ENCODE data around the gene WSCD2. TPM values are rescaled to one million over a fixed set of nuclear protein-coding genes. Genes with fewer than 3 reads are reported as not detected.
A peak's percentile ranks its signal among the peaks of the same experiment; 100 is the strongest.

Gene WSCD2
- total and polyA plus RNA-seq, 8 donors, result 0.25 to 6.7 (median 1.4) TPM; not detected in 3

DNA sequence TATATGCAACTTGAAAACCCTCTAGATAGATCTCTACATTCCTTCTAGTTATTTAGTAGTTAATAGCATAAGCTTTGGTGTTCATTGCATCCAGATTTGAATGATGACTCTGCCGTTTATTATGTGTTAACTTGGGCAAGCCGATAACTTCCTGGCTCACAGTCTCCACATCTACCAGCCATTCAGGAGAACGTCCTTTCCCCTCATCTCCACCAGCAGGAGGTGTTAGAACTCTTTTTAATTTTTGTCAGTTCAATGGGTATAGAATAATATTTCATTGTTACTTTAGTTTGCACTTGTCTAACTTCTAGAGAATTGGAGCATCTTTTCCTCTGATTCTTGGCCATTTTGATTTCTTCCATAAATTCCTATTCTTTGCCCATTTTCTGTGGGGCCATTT is 30.0 kb upstream of the WSCD2 start:
- Histone ChIP-seq H3K9me3 (no peaks in the 10 kb centered on the region), H3K36me3 (no peaks in the 10 kb centered on the region), H3K4me1 (no peaks in the 10 kb centered on the region), H3K27ac (no peak overlapping the region), H3K27me3 (peaks cover 0 to 37% (median 4%) of the 10 kb centered on the region in 3 donors), H3K4me3 (no peak overlapping the region)
- TF ChIP-seq, protein P1, sequence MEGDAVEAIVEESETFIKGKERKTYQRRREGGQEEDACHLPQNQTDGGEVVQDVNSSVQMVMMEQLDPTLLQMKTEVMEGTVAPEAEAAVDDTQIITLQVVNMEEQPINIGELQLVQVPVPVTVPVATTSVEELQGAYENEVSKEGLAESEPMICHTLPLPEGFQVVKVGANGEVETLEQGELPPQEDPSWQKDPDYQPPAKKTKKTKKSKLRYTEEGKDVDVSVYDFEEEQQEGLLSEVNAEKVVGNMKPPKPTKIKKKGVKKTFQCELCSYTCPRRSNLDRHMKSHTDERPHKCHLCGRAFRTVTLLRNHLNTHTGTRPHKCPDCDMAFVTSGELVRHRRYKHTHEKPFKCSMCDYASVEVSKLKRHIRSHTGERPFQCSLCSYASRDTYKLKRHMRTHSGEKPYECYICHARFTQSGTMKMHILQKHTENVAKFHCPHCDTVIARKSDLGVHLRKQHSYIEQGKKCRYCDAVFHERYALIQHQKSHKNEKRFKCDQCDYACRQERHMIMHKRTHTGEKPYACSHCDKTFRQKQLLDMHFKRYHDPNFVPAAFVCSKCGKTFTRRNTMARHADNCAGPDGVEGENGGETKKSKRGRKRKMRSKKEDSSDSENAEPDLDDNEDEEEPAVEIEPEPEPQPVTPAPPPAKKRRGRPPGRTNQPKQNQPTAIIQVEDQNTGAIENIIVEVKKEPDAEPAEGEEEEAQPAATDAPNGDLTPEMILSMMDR (IDR thresholded peaks at IDR 0.05), result peak in 3 of 7 experiments; percentile 18 to 24 (median 23)
- TF ChIP-seq EP300 (IDR thresholded peaks at IDR 0.05), result no peak
- peak in 1 of 2 donors; percentile 50 for DNase-seq
- intact Hi-C loops (cut with DNase I; ENCODE audit: low total_unique reads), result no loop called here
- WGBS, 5 donors, result 18 to 35% (median 31%) methylated on average over 3 of the region's 3 CpGs

DNA sequence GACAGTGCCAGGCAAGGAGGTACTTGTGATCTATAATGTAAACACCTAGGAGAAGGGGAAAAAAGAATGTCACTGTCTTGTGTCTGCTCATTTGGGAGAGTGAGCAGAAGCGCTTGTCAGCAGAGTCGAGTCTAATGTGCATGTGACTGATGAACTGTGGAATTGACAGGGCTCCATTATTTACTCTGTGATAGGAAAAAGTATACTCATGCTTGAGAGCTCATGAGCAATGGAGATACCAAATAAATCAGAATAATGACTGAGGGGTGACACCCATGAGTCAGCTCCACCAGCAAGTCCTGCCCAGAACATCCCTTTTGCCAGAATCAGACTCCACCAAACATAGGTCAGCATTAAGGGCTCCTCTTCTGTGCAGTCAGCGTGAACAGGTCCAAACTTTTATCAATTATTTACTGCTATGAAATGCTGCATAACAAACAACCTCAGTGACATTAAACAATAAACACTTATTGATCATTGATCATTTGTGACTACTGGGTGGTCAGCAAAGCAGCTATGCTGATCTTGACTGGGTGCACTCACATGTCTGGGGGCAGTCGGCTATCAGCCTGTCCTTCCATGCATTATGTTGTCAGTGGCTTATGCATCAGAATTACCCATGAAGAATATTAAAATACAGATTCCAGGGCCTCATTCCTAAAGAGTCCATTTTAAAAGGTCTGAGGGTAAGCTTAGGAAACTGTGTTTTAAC is 29.2 kb upstream of the WSCD2 start:
- H3K4me3 ChIP-seq, result no peak overlapping the region
- no peaks in the 10 kb centered on the region for H3K4me1 ChIP-seq
- no peak overlapping the region for H3K27ac ChIP-seq
- H3K27me3 ChIP-seq, result peaks cover 0 to 38% (median 4%) of the 10 kb centered on the region in 3 donors
- no peaks in the 10 kb centered on the region for H3K9me3 ChIP-seq
- WGBS, 5 donors, result 49 to 67% (median 56%) methylated on average over 4 of the region's 4 CpGs
- peak in 1 of 2 donors; percentile 16 for DNase-seq
- no peak for TF ChIP-seq POLR2AphosphoS5 (IDR thresholded peaks at IDR 0.05)
- TF ChIP-seq, protein P1 (IDR thresholded peaks at IDR 0.05), result no peak
- TF ChIP-seq EP300 (IDR thresholded peaks at IDR 0.05), result no peak
- TF ChIP-seq POLR2A (IDR thresholded peaks at IDR 0.05), result no peak
- H3K36me3 ChIP-seq, result no peaks in the 10 kb centered on the region
- intact Hi-C loops (cut with DNase I; ENCODE audit: low total_unique reads), result no loop called here

DNA sequence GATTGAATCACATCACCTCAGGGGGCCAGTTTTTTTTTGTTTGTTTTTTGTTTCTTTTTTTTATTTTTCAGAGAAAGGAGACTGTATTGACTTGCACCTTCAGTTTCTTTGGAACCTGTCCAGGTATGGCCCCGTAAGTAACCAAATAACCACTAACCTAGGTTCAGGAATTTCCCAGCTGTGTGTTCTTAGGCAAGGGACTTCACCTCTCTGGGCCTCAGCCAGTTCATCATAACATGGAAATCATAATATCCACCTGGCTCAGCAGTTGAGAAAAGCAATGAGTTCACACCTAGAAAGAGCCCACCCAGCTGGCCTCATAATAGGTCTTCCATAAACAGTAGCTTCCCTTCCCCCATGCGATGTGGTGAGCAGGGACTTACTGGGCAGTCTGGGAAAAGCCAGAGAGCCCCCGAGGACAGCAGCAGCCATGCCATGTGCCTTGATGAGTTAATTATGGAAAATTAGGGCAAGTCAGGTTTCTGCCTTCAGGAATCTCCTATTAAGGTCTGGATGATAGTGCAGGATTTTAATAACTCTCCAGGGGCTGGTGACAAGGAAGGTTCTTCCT is 27.4 kb upstream of the WSCD2 start:
- intact Hi-C loops (cut with DNase I; ENCODE audit: low total_unique reads), result no loop called here

DNA sequence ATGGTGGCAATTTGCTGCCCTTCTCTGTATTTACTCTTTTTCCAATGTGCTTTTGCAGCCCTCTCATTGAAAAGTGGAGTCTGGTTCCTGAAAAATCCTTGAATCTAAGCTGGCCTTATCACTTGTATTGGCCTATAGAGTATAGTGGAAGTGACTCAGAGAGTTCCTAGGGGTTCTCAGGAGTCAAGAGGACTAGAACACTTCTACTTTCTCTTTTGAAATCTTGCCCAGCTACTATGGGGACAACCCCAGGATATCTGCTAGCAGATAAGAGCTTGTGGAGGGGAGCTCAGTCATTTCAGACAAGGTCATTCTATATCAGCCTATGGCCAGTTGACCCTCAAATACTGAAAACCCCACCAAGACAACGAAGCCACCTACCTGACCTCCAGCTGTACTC is 26.7 kb upstream of the WSCD2 start:
- WGBS, 5 donors, result 0 to 65% (median 50%) methylated on average over 1 of the region's 1 CpG
- TF ChIP-seq POLR2AphosphoS5 (IDR thresholded peaks at IDR 0.05), result no peak
- no peak for TF ChIP-seq POLR2A (IDR thresholded peaks at IDR 0.05)

More for the DNA sequence above, 27.4 kb upstream of the WSCD2 start:
- 64 to 65% (median 64%) methylated on average over 3 of the region's 3 CpGs for WGBS, 5 donors
- H3K4me3 ChIP-seq, result no peak overlapping the region
- H3K36me3 ChIP-seq, result no peaks in the 10 kb centered on the region
- H3K27me3 ChIP-seq, result peaks cover 0 to 41% (median 4%) of the 10 kb centered on the region in 3 donors
- H3K9me3 ChIP-seq, result no peaks in the 10 kb centered on the region
- no peak overlapping the region for H3K27ac ChIP-seq
- no peak for DNase-seq
- no peak for TF ChIP-seq POLR2A (IDR thresholded peaks at IDR 0.05)
- TF ChIP-seq, protein P1 (IDR thresholded peaks at IDR 0.05), result no peak
- TF ChIP-seq EP300 (IDR thresholded peaks at IDR 0.05), result no peak
- H3K4me1 ChIP-seq, result no peaks in the 10 kb centered on the region

DNA sequence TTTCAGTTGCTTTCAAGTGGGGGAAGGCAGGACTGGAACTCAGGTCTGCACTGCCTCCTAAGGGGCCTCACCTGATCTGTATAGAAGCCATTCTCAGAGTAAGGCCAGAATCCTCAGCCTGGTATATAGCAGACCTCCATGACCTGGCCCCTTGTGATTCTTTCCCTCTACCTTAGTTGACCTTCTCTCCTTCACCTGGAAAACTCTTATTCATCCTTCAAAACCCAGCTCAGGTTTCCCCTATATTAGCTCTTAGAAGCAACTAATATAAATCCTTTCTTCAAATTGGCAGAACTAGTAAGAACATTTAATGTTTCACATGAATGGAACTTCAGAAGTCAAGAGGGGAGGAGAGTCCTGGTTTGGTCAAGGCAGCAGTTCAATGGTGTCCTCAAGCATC is 26.0 kb upstream of the WSCD2 start:
- DNase-seq, result no peak
- Histone ChIP-seq H3K27ac (no peak overlapping the region), H3K4me3 (no peak overlapping the region), H3K9me3 (no peaks in the 10 kb centered on the region), H3K36me3 (no peaks in the 10 kb centered on the region), H3K4me1 (no peaks in the 10 kb centered on the region), H3K27me3 (peaks cover 0 to 40% (median 4%) of the 10 kb centered on the region in 3 donors)
- intact Hi-C loops (cut with DNase I; ENCODE audit: low total_unique reads), result no loop called here
- TF ChIP-seq, protein P1 (IDR thresholded peaks at IDR 0.05), result no peak
- TF ChIP-seq EP300 (IDR thresholded peaks at IDR 0.05) (no peak), POLR2AphosphoS5 (IDR thresholded peaks at IDR 0.05) (no peak), POLR2A (IDR thresholded peaks at IDR 0.05) (no peak)

More for the DNA sequence above, 26.7 kb upstream of the WSCD2 start:
- no peaks in the 10 kb centered on the region for H3K4me1 ChIP-seq
- peaks cover 0 to 44% (median 4%) of the 10 kb centered on the region in 3 donors for H3K27me3 ChIP-seq
- intact Hi-C loops (cut with DNase I; ENCODE audit: low total_unique reads), result no loop called here
- H3K9me3 ChIP-seq, result no peaks in the 10 kb centered on the region
- H3K4me3 ChIP-seq, result no peak overlapping the region
- no peak overlapping the region for H3K27ac ChIP-seq
- DNase-seq, result no peak
- no peaks in the 10 kb centered on the region for H3K36me3 ChIP-seq

Data from stomach (tissue), 9 donors.